Ovary (tissue), 3 donors: ENCODE results near the gene ZBTB47.

Experiments
- CTCF ChIP-seq, 3 donors: fragments of 450-650 bp in 2 of 3; fragments of 200-600 bp in 1 of 3; IDR thresholded peaks; one replicate each; pipeline versions ENCODE4 v1.5.1 to v1.8.0; 2016 to 2022; ENCODE audit warnings: antibody characterized with exemption in 3 of 3, mild to moderate bottlenecking in 1 of 3
- EP300 ChIP-seq: sonication (generic); formaldehyde crosslinking; IDR thresholded peaks from one replicate; pipeline ENCODE4 v1.6.1; 2017; ENCODE audit warnings: antibody characterized with exemption
- POLR2A ChIP-seq: fragments of 450-650 bp; IDR thresholded peaks from one replicate; pipeline ENCODE4 v1.6.1; 2017; ENCODE audit warnings: antibody characterized with exemption, mild to moderate bottlenecking, moderate library complexity
- donor health status: DM: no; HTN: no; CAD: no.

GRCh38 chr3:42678447-42678846, 24.9 kb downstream of the ZBTB47 start:
- TF ChIP-seq POLR2A (no peak), CTCF (IDR thresholded peaks at IDR 0.05) (no peak), EP300 (no peak)
